CD8-positive, alpha-beta memory T cell (primary cell): ENCODE data around the gene NR2C1. TPM values are rescaled to one million over a fixed set of nuclear protein-coding genes. Genes with fewer than 3 reads are reported as not detected.
"Not testable (repeated sequence)": the region's sequence is repeated elsewhere in the genome, so short reads cannot be mapped to it uniquely, and the experiment has no call there.

Source experiments
- CTCF ChIA-PET: fragments of 350-600 bp; sonication (Branson Sonifier 250); formaldehyde crosslinking; loops from one replicate; lab custom pipeline; 2021; ENCODE audit warnings: antibody characterized with exemption; lab: Charles Lee
- POLR2A ChIA-PET: fragments of 350-600 bp; sonication (Branson Sonifier 250); formaldehyde crosslinking; loops from one replicate; lab custom pipeline; 2021; ENCODE audit warnings: antibody characterized with exemption; lab: Charles Lee
- DNase-seq, 5 donors: peaks; one replicate each; pipeline versions ENCODE4 v3.0.0 to v3.0.0-alpha.2; 2020 to 2022; ENCODE audit warnings: mixed read lengths in 1 of 5
- H3K27ac ChIP-seq: one replicate; pipeline ENCODE4 v1.7.0; 2013; ENCODE audit warnings: low read depth, mild to moderate bottlenecking, low read length, moderate library complexity
- H3K27me3 ChIP-seq: 2 replicates; pipeline ENCODE4 v1.7.0; 2013; ENCODE audit warnings: low read length, mild to moderate bottlenecking; ENCODE audit not compliant: insufficient read depth, poor library complexity, severe bottlenecking
- H3K36me3 ChIP-seq: 2 replicates; pipeline ENCODE4 v1.7.0; 2013; ENCODE audit warnings: mild to moderate bottlenecking, low read length, moderate library complexity; ENCODE audit not compliant: insufficient read depth
- H3K4me1 ChIP-seq: 2 replicates; pipeline ENCODE4 v1.7.0; 2013; ENCODE audit warnings: mild to moderate bottlenecking, low read length, moderate library complexity; ENCODE audit not compliant: insufficient read depth
- H3K4me3 ChIP-seq: 2 replicates; pipeline ENCODE4 v1.7.0; 2013; ENCODE audit warnings: mild to moderate bottlenecking, low read length
- H3K9me3 ChIP-seq: 2 replicates; pipeline ENCODE4 v1.7.0; 2013; ENCODE audit warnings: mild to moderate bottlenecking, low read length
- H3K27ac Mint-ChIP-seq, 8 donors: one replicate each; pipeline ENCODE4 v1.8.0; 2020 to 2021; ENCODE audit warnings: mixed read lengths in 8 of 8, mild to moderate bottlenecking in 6 of 8, inconsistent platforms in 3 of 8, moderate library complexity in 3 of 8
- H3K27me3 Mint-ChIP-seq, 2 donors: one replicate each; pipeline ENCODE4 v1.8.0; 2020 to 2021; ENCODE audit warnings: mixed read lengths in 2 of 2, mild to moderate bottlenecking in 1 of 2, moderate library complexity in 1 of 2
- H3K36me3 Mint-ChIP-seq, 3 donors: one replicate each; pipeline ENCODE4 v1.8.0; 2020 to 2021; ENCODE audit warnings: mixed read lengths in 3 of 3, inconsistent platforms in 1 of 3, mild to moderate bottlenecking in 1 of 3
- H3K4me1 Mint-ChIP-seq, 3 donors: one replicate each; pipeline ENCODE4 v1.8.0; 2020 to 2021; ENCODE audit warnings: mixed read lengths in 3 of 3, inconsistent platforms in 1 of 3, mild to moderate bottlenecking in 1 of 3
- H3K4me3 Mint-ChIP-seq, 7 donors: one replicate each; pipeline ENCODE4 v1.8.0; 2020 to 2021; ENCODE audit warnings: mixed read lengths in 7 of 7, mild to moderate bottlenecking in 6 of 7, moderate library complexity in 4 of 7, inconsistent platforms in 2 of 7
- H3K9me3 Mint-ChIP-seq, 5 donors: one replicate each; pipeline ENCODE4 v1.8.0; 2020 to 2022; ENCODE audit warnings: mixed read lengths in 5 of 5, mild to moderate bottlenecking in 3 of 5, moderate library complexity in 2 of 5, inconsistent platforms in 1 of 5
- polyA plus RNA-seq: library from polyadenylated mRNA; unstranded; fragments of 300-500 nt; fragmentation: Illumina TruSeq; gene quantifications from one replicate; pipeline ENCODE4 v1.2.3, GENCODE V29; 2021
- total RNA-seq, 2 experiments: library from RNA; stranded (reverse); gene quantifications; one replicate each; pipeline ENCODE4 v1.2.3, GENCODE V29; 2021

Gene NR2C1
- total and polyA plus RNA-seq, 3 experiments from 2014 or later = 7.5 to 21.9 (median 17.1) TPM

GRCh38 chr12:94987076-94987669 lies 86.2 kb downstream of the NR2C1 start:
- Mint-ChIP-seq H3K4me3 (peak overlapping the region in 4 of 7 donors; percentile 34 to 60 (median 51)), H3K4me1 (peaks cover 47 to 56% (median 56%) of the 10 kb centered on the region in 3 donors), H3K36me3 (peaks cover 5 to 35% (median 18%) of the 10 kb centered on the region in 3 donors), H3K27ac (peak overlapping the region in 5 of 8 donors; percentile 61 to 74 (median 74)), H3K27me3 (no peaks in the 10 kb centered on the region), H3K9me3 (no peaks in the 10 kb centered on the region)
- H3K27me3 ChIP-seq = no peaks in the 10 kb centered on the region
- H3K27ac ChIP-seq = no peak overlapping the region
- H3K4me1 ChIP-seq = peaks cover 69% of the 10 kb centered on the region
- POLR2A ChIA-PET = no interaction called here
- no peak overlapping the region for H3K4me3 ChIP-seq
- CTCF ChIA-PET = no interaction called here
- H3K9me3 ChIP-seq = no peaks in the 10 kb centered on the region
- no peak for DNase-seq
- no peaks in the 10 kb centered on the region for H3K36me3 ChIP-seq

DNA sequence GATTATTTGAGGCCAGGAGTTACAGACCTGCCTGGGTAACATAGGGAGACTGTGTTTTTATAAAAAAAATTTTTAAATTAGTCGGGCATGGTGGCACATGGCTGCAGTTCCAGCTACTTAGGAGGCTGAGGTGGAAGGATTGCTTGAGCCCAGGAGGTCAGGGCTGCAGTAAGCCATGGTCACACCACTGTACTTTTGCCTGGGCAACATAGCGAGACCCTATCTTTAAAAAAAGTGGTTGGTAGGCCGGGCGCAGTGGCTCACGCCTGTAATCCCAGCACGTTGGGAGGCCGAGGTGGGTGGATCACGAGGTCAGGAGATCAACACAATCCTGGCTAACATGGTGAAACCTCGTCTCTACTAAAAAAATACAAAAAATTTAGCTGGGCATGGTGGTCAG lies 88.3 kb downstream of the NR2C1 start:
- peaks cover 69% of the 10 kb centered on the region for H3K4me1 ChIP-seq
- H3K27ac ChIP-seq, POLR2A ChIA-PET, H3K9me3 ChIP-seq, H3K36me3 ChIP-seq, H3K27me3 ChIP-seq, H3K4me3 Mint-ChIP-seq, H3K9me3 Mint-ChIP-seq, H3K4me3 ChIP-seq, CTCF ChIA-PET, H3K27me3 Mint-ChIP-seq, H3K27ac Mint-ChIP-seq, DNase-seq: not testable (repeated sequence)
- Mint-ChIP-seq H3K4me1 (peaks cover 50 to 69% (median 64%) of the 10 kb centered on the region in 3 donors), H3K36me3 (peaks cover 5 to 40% (median 15%) of the 10 kb centered on the region in 3 donors)

DNA sequence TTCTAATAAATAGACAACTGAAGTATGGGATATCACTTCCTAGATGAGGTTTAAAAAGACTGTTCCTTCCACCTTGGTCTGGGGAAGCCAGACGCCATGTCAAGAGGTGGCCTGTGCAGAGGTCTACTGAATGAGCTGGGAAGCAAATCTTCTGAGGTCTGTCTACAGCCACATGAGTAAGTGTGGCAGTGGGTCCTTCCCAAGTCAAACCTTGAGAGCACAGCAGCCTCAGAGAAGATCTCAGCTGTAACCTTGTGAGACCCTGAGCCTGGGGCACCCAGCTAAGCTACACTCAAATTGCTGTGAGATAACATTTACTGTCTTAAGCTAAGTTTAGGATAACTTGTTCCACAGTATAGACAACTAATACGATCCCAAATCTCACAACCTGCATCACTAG lies 90.1 kb downstream of the NR2C1 start:
- no peak overlapping the region for H3K27ac ChIP-seq
- CTCF ChIA-PET = interaction anchor here (0.5 to 0.7 kb wide), 2 partner anchors 41 to 1478 kb away, joined by 3 read pairs; no protein-coding TSS in a partner anchor
- POLR2A ChIA-PET = no interaction called here
- H3K4me3 ChIP-seq = no peak overlapping the region
- H3K36me3 ChIP-seq = no peaks in the 10 kb centered on the region
- peaks cover 36 to 56% (median 52%) of the 10 kb centered on the region in 3 donors for H3K4me1 Mint-ChIP-seq
- H3K9me3 ChIP-seq = no peaks in the 10 kb centered on the region
- H3K4me3 Mint-ChIP-seq = no peak overlapping the region
- no peaks in the 10 kb centered on the region for H3K27me3 Mint-ChIP-seq
- no peak for DNase-seq
- H3K4me1 ChIP-seq = peaks cover 56% of the 10 kb centered on the region
- H3K27me3 ChIP-seq = no peaks in the 10 kb centered on the region
- H3K9me3 Mint-ChIP-seq = no peaks in the 10 kb centered on the region
- H3K27ac Mint-ChIP-seq = peak overlapping the region in 2 of 8 donors; percentile 36 to 57
- peaks cover 5 to 39% (median 10%) of the 10 kb centered on the region in 3 donors for H3K36me3 Mint-ChIP-seq

DNA sequence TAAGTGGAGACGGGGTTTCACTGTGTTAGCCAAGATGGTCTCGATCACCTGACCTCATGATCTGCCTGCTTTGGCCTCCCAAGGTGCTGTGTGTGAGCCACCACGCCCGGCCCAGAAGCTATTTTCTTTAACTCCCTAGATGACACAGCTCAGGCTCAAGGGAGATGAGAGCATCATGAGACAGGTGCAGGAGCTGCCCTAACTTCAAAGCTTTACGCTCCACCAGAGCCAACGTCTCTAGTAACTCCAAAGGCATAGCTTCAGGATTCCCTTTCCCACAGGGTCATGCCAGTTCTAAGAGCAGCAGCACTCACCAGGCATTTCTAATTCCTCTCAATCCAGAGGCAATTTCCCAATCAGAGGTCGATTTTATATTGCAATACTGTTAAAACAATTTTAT lies 91.0 kb downstream of the NR2C1 start:
- H3K4me3 ChIP-seq = no peak overlapping the region
- CTCF ChIA-PET = no interaction called here
- Mint-ChIP-seq H3K4me1 (peaks cover 33 to 53% (median 51%) of the 10 kb centered on the region in 3 donors), H3K27me3 (no peaks in the 10 kb centered on the region), H3K9me3 (no peaks in the 10 kb centered on the region), H3K4me3 (no peak overlapping the region), H3K36me3 (peaks cover 5 to 39% (median 14%) of the 10 kb centered on the region in 3 donors), H3K27ac (peak overlapping the region in 2 of 8 donors; percentile 43 to 64)
- no peak overlapping the region for H3K27ac ChIP-seq
- H3K4me1 ChIP-seq = peaks cover 53% of the 10 kb centered on the region
- DNase-seq = no peak
- H3K9me3 ChIP-seq = no peaks in the 10 kb centered on the region
- no peaks in the 10 kb centered on the region for H3K27me3 ChIP-seq
- H3K36me3 ChIP-seq = peaks cover 3% of the 10 kb centered on the region
- POLR2A ChIA-PET = no interaction called here

- no peak overlapping the region for H3K4me3 ChIP-seq
- H3K4me1 Mint-ChIP-seq = peaks cover 26 to 47% (median 43%) of the 10 kb centered on the region in 3 donors
- no peak overlapping the region for H3K4me3 Mint-ChIP-seq
- no peak overlapping the region for H3K27ac ChIP-seq
- peaks cover 3% of the 10 kb centered on the region for H3K36me3 ChIP-seq
- H3K9me3 ChIP-seq = no peaks in the 10 kb centered on the region
- H3K4me1 ChIP-seq = peaks cover 38% of the 10 kb centered on the region
- H3K27me3 Mint-ChIP-seq = no peaks in the 10 kb centered on the region
- H3K36me3 Mint-ChIP-seq = peaks cover 5 to 39% (median 15%) of the 10 kb centered on the region in 3 donors
- peak in 1 of 5 donors; percentile 42 for DNase-seq
- CTCF ChIA-PET = no interaction called here
- H3K27me3 ChIP-seq = no peaks in the 10 kb centered on the region
- no peaks in the 10 kb centered on the region for H3K9me3 Mint-ChIP-seq
- POLR2A ChIA-PET = no interaction called here
- H3K27ac Mint-ChIP-seq = peak overlapping the region in 1 of 8 donors; percentile 65
Measured at GRCh38 chr12:94980577-94980976, 92.8 kb downstream of the NR2C1 start.

- POLR2A ChIA-PET = no interaction called here
- CTCF ChIA-PET = interaction anchor here (1.2 kb wide), 1 partner anchor 9 kb away, joined by 3 read pairs; no protein-coding TSS in a partner anchor
- peaks cover 26 to 52% (median 43%) of the 10 kb centered on the region in 3 donors for H3K4me1 Mint-ChIP-seq
Measured at GRCh38 chr12:94979941-94980340, 93.5 kb downstream of the NR2C1 start.

GRCh38 chr12:94977766-94978468 lies 95.5 kb downstream of the NR2C1 start:
- Mint-ChIP-seq H3K9me3 (no peaks in the 10 kb centered on the region), H3K27me3 (no peaks in the 10 kb centered on the region), H3K36me3 (peaks cover 8 to 34% (median 13%) of the 10 kb centered on the region in 3 donors), H3K4me3 (no peak overlapping the region), H3K27ac (peak overlapping the region in 3 of 8 donors; percentile 15 to 88 (median 17)), H3K4me1 (peaks cover 19 to 54% (median 36%) of the 10 kb centered on the region in 3 donors)
- Histone ChIP-seq H3K27me3 (no peaks in the 10 kb centered on the region), H3K27ac (no peak overlapping the region), H3K4me3 (no peak overlapping the region), H3K9me3 (no peaks in the 10 kb centered on the region), H3K4me1 (peaks cover 23% of the 10 kb centered on the region), H3K36me3 (peaks cover 3% of the 10 kb centered on the region)
- no peak for DNase-seq
- CTCF ChIA-PET = no interaction called here
- POLR2A ChIA-PET = interaction anchor here (0.7 kb wide), 1 partner anchor 65 kb away, joined by 3 read pairs; no protein-coding TSS in a partner anchor

More at GRCh38 chr12:94979941-94980340, 93.5 kb downstream of the NR2C1 start:
- Histone ChIP-seq H3K9me3 (no peaks in the 10 kb centered on the region), H3K4me3 (no peak overlapping the region), H3K4me1 (peaks cover 38% of the 10 kb centered on the region), H3K27me3 (no peaks in the 10 kb centered on the region), H3K36me3 (peaks cover 3% of the 10 kb centered on the region), H3K27ac (no peak overlapping the region)
- H3K27me3 Mint-ChIP-seq = no peaks in the 10 kb centered on the region
- no peak overlapping the region for H3K4me3 Mint-ChIP-seq
- H3K9me3 Mint-ChIP-seq = no peaks in the 10 kb centered on the region
- no peak for DNase-seq
- peak overlapping the region in 2 of 8 donors; percentile 35 to 65 for H3K27ac Mint-ChIP-seq
- H3K36me3 Mint-ChIP-seq = peaks cover 5 to 39% (median 15%) of the 10 kb centered on the region in 3 donors

- Mint-ChIP-seq H3K27ac (no peak overlapping the region), H3K36me3 (peaks cover 8 to 39% (median 17%) of the 10 kb centered on the region in 3 donors), H3K4me1 (peaks cover 9 to 28% (median 11%) of the 10 kb centered on the region in 3 donors), H3K4me3 (no peak overlapping the region), H3K9me3 (no peaks in the 10 kb centered on the region), H3K27me3 (peaks cover 0 to 2% of the 10 kb centered on the region in 2 donors)
- Histone ChIP-seq H3K9me3 (no peaks in the 10 kb centered on the region), H3K36me3 (peaks cover 2% of the 10 kb centered on the region), H3K4me3 (no peak overlapping the region), H3K27ac (no peak overlapping the region), H3K4me1 (peaks cover 5% of the 10 kb centered on the region), H3K27me3 (no peaks in the 10 kb centered on the region)
- no peak for DNase-seq
- ChIA-PET POLR2A (no interaction called here), CTCF (no interaction called here)
Measured at GRCh38 chr12:94973221-94973620, 100.2 kb downstream of the NR2C1 start.
